ENCODE measurements around the gene OR51V1. TPM values are rescaled to one million over a fixed set of nuclear protein-coding genes. Genes with fewer than 3 reads are reported as not detected.

Gene OR51V1
- total RNA-seq, 2 experiments from 2014 or later, result not detected

DNA sequence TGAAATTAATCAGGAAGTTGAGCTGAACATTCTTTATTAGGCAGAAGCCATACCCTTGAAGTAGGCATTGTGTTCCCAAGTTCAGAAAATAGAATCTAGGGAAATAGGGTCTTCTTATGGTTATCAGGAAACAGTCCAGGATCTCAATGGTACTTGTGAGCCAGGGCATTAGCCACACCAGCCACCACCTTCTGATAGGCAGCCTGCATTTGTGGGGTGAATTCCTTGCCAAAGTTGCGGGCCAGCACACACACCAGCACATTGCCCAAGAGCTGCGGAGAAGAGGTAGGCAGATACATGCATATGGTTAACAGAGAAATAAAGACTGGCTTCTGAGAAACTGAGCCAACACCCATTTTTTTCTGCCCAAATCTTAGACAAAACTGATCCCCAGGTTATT lies 32.3 kb upstream of the OR51V1 start:
- no peaks in the 10 kb centered on the region for H3K79me2 ChIP-seq (ENCODE audit: insufficient read depth, low read depth, low read length)
- H4K20me1 ChIP-seq (ENCODE audit: insufficient read depth, low read length), result no peaks in the 10 kb centered on the region
- intact Hi-C loops (cut with micrococcal nuclease; ENCODE audit: unreplicated experiment), result no loop called here
- ChIA-PET POLR2A (no interaction called here), CTCF (ENCODE audit: unreplicated experiment) (no interaction called here)
- no peak overlapping the region for H3K4me3 ChIP-seq (ENCODE audit: low read depth, low read length, poor library complexity, severe bottlenecking)
- no peaks in the 10 kb centered on the region for H3K36me3 ChIP-seq (ENCODE audit: insufficient read depth, low read length)
- DNase-seq (ENCODE audit: low spot score), result no peak
- no peak overlapping the region for H3K27ac ChIP-seq (ENCODE audit: low read depth, low read length, poor library complexity, severe bottlenecking)
- H3K4me1 ChIP-seq (ENCODE audit: insufficient read depth, low read length, poor library complexity, severe bottlenecking), result no peaks in the 10 kb centered on the region
- H3K9me3 ChIP-seq (ENCODE audit: low read length), result no peaks in the 10 kb centered on the region
- no peak overlapping the region for H3K4me2 ChIP-seq (ENCODE audit: low read length)
- BruUV-seq (replicated peaks), result no TSS peak
- no peak overlapping the region for H2AFZ ChIP-seq (ENCODE audit: low read length)
- TF ChIP-seq, protein P1, sequence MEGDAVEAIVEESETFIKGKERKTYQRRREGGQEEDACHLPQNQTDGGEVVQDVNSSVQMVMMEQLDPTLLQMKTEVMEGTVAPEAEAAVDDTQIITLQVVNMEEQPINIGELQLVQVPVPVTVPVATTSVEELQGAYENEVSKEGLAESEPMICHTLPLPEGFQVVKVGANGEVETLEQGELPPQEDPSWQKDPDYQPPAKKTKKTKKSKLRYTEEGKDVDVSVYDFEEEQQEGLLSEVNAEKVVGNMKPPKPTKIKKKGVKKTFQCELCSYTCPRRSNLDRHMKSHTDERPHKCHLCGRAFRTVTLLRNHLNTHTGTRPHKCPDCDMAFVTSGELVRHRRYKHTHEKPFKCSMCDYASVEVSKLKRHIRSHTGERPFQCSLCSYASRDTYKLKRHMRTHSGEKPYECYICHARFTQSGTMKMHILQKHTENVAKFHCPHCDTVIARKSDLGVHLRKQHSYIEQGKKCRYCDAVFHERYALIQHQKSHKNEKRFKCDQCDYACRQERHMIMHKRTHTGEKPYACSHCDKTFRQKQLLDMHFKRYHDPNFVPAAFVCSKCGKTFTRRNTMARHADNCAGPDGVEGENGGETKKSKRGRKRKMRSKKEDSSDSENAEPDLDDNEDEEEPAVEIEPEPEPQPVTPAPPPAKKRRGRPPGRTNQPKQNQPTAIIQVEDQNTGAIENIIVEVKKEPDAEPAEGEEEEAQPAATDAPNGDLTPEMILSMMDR (conservative IDR thresholded peaks at IDR 0.05; ENCODE audit: low read length), result no peak
- no peak for TF ChIP-seq EZH2phosphoT487 (IDR thresholded peaks at IDR 0.05; ENCODE audit: borderline replicate concordance, low read depth, low read length)
- H3K9me2 ChIP-seq (ENCODE audit: insufficient read depth, low read length), result no peaks in the 10 kb centered on the region

DNA sequence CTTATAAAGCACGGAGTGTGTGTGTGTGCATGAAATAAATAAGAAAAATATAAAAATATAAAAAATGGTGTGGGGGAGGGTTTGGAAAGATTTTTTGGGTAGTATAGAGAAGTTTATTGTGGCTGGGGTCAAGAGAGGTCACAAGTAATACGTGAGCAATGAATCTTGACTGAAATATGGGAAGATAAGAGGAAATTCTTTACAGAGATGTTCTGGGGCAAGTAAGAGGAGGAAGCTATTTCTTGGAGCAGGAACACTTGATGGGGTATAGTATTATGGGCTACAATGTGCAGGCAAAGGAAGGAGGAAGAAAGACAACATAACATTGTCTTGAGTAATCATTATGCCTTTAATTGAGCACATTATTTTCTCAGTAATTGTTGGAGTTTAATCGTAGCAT lies 31.7 kb upstream of the OR51V1 start:
- no peaks in the 10 kb centered on the region for H3K79me2 ChIP-seq (ENCODE audit: insufficient read depth, low read depth, low read length)
- no peaks in the 10 kb centered on the region for H3K4me1 ChIP-seq (ENCODE audit: insufficient read depth, low read length, poor library complexity, severe bottlenecking)
- H3K27ac ChIP-seq (ENCODE audit: low read depth, low read length, poor library complexity, severe bottlenecking), result no peak overlapping the region
- TF ChIP-seq, protein P1 (conservative IDR thresholded peaks at IDR 0.05; ENCODE audit: low read length), result no peak
- no peak for TF ChIP-seq EZH2phosphoT487 (IDR thresholded peaks at IDR 0.05; ENCODE audit: borderline replicate concordance, low read depth, low read length)
- no peak overlapping the region for H2AFZ ChIP-seq (ENCODE audit: low read length)
- no TSS peak for BruUV-seq (replicated peaks)
- no peak for DNase-seq (ENCODE audit: low spot score)
- no peaks in the 10 kb centered on the region for H4K20me1 ChIP-seq (ENCODE audit: insufficient read depth, low read length)
- POLR2A ChIA-PET, result no interaction called here
- no peak overlapping the region for H3K4me2 ChIP-seq (ENCODE audit: low read length)
- H3K36me3 ChIP-seq (ENCODE audit: insufficient read depth, low read length), result no peaks in the 10 kb centered on the region
- no peaks in the 10 kb centered on the region for H3K9me2 ChIP-seq (ENCODE audit: insufficient read depth, low read length)
- H3K9me3 ChIP-seq (ENCODE audit: low read length), result no peaks in the 10 kb centered on the region
- intact Hi-C loops (cut with micrococcal nuclease; ENCODE audit: unreplicated experiment), result no loop called here
- no peak overlapping the region for H3K4me3 ChIP-seq (ENCODE audit: low read depth, low read length, poor library complexity, severe bottlenecking)
- CTCF ChIA-PET (ENCODE audit: unreplicated experiment), result no interaction called here

DNA sequence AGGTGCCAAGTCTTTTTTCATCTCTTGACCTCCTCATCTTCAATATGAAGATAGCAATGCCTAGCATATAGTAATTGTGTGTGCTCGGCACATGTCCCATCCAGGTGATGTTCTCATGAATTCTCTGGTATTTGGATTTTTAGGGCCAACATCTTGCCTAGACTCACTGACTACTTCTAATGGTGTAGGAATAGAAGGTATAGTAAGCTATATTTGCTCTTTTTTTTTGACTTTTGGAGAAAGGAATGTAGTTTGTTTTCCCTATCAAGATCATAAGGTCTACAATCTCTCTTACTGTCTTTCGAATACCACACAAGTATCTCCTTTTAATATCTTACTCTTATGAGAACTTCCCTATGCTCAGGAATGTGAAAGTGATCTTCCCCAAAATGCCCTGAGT lies 30.6 kb upstream of the OR51V1 start:
- no peak for TF ChIP-seq EZH2phosphoT487 (IDR thresholded peaks at IDR 0.05; ENCODE audit: borderline replicate concordance, low read depth, low read length)
- TF ChIP-seq, protein P1 (conservative IDR thresholded peaks at IDR 0.05; ENCODE audit: low read length), result no peak
- POLR2A ChIA-PET, result interaction anchor here (0.6 kb wide), 1 partner anchor 1779 kb away, joined by 4 read pairs; no protein-coding TSS in a partner anchor
- intact Hi-C loops (cut with micrococcal nuclease; ENCODE audit: unreplicated experiment), result no loop called here
- Histone ChIP-seq H3K36me3 (ENCODE audit: insufficient read depth, low read length) (no peaks in the 10 kb centered on the region), H3K27ac (ENCODE audit: low read depth, low read length, poor library complexity, severe bottlenecking) (no peak overlapping the region), H3K4me1 (ENCODE audit: insufficient read depth, low read length, poor library complexity, severe bottlenecking) (no peaks in the 10 kb centered on the region), H4K20me1 (ENCODE audit: insufficient read depth, low read length) (no peaks in the 10 kb centered on the region), H3K9me2 (ENCODE audit: insufficient read depth, low read length) (no peaks in the 10 kb centered on the region), H3K4me2 (ENCODE audit: low read length) (no peak overlapping the region), H3K4me3 (ENCODE audit: low read depth, low read length, poor library complexity, severe bottlenecking) (no peak overlapping the region), H3K9me3 (ENCODE audit: low read length) (no peaks in the 10 kb centered on the region), H3K79me2 (ENCODE audit: insufficient read depth, low read depth, low read length) (no peaks in the 10 kb centered on the region), H2AFZ (ENCODE audit: low read length) (no peak overlapping the region)
- no peak for DNase-seq (ENCODE audit: low spot score)
- CTCF ChIA-PET (ENCODE audit: unreplicated experiment), result no interaction called here
- no TSS peak for BruUV-seq (replicated peaks)

Data from OCI-LY7 (cell line).